GM10248 (cell line): Measurements from ENCODE around the gene ZBTB40.

Experiments
- CTCF ChIA-PET: fragments of 300-600 bp; sonication (Branson Sonifier 250); formaldehyde crosslinking; extraction: SDS; loops from one replicate; lab custom pipeline; 2021; ENCODE audit warnings: antibody characterized with exemption; lab: Yijun Ruan, JAX
- POLR2A ChIA-PET: fragments of 350-650 bp; sonication (Branson Sonifier 250); formaldehyde crosslinking; extraction: SDS; loops from one replicate; lab custom pipeline; 2020; ENCODE audit warnings: antibody characterized with exemption; lab: Yijun Ruan, JAX
- DNase-seq: peaks from one replicate; pipeline ENCODE4 v3.0.0; 2012; ENCODE audit errors: extremely low spot score
- TF ChIP-seq, protein P1 (sequence below): IDR thresholded peaks from 2 replicates; pipeline ENCODE4 v1.5.1; 2012; ENCODE audit warnings: mild to moderate bottlenecking, low read depth; ENCODE audit errors: extremely low read depth, missing control alignments, control extremely low read depth

ZBTB40 gene

DNA sequence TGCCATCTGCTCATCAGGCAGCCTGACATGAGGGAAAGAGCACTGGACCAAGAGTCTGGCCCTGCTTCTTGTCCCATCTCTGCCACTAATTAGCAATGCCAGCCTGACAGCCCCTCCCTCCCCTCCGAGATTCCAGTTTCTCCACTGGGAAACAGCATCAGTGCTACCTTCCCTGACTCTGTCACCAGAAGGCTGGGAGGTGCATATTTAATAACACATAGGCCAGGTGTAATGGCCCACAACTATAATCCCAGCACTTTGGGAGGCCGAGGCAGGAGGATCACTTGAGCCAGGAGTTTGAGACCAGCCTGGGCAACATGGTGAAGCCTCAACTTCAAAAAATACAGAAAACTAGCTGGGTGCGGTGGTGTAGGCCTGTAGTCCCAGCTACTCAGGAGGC is 41.2 kb upstream of the ZBTB40 start:
- CTCF ChIA-PET = interaction anchor here (1.9 kb wide), 1 partner anchor 279 kb away, joined by 4 read pairs; no protein-coding TSS in a partner anchor
- POLR2A ChIA-PET = no interaction called here

DNA sequence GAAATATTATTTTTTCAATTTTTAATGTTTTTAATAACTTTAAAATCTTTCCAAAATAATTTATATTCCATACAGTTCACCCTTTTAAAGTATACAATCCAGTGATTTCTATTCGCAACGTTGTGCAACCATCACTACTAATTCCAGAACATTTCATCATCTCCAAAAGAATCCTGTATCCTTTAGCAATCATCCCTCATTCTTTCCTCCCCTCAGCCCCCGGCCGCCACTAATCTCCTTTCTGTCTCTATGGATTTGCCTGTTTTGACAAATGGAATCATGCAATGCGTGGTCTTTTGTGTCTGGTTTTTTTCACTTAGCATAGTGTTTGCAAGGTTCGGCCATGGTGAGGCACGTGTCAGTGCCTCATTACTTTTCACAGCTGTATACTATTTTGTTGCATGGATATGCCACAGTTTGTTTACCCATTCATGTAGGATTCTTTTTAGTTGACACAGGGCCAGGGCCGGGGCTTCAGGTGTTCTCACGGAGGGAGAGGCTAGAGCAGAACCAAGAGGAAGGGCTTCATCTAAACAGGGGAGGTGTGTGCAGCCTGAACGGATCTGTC is 40.6 kb upstream of the ZBTB40 start:
- TF ChIP-seq, protein P1, sequence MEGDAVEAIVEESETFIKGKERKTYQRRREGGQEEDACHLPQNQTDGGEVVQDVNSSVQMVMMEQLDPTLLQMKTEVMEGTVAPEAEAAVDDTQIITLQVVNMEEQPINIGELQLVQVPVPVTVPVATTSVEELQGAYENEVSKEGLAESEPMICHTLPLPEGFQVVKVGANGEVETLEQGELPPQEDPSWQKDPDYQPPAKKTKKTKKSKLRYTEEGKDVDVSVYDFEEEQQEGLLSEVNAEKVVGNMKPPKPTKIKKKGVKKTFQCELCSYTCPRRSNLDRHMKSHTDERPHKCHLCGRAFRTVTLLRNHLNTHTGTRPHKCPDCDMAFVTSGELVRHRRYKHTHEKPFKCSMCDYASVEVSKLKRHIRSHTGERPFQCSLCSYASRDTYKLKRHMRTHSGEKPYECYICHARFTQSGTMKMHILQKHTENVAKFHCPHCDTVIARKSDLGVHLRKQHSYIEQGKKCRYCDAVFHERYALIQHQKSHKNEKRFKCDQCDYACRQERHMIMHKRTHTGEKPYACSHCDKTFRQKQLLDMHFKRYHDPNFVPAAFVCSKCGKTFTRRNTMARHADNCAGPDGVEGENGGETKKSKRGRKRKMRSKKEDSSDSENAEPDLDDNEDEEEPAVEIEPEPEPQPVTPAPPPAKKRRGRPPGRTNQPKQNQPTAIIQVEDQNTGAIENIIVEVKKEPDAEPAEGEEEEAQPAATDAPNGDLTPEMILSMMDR = no peak
- CTCF ChIA-PET = interaction anchor here (1.9 kb wide), 1 partner anchor 280 kb away, joined by 4 read pairs; no protein-coding TSS in a partner anchor
- DNase-seq = no peak
- POLR2A ChIA-PET = no interaction called here

More for the DNA sequence above, 41.2 kb upstream of the ZBTB40 start:
- DNase-seq = no peak
- TF ChIP-seq, protein P1 = no peak

DNA sequence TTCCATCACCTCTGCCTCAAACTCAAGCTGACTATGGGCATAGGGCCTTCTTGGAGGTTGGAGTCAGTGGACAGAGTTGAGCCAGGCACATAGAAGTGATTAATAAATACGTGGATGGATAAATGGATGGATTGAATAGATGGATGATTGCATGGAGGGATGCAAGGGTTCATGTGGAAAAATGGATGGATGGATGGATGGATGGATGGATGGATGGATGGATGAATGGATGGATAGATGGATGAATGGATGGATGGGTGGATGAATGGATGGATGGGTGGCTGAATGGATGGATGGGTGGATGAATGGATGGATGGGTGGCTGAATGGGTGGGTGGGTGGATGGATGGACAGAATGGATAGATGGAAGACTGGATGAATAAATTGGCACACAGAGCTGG is 40.1 kb upstream of the ZBTB40 start:
- no peak for DNase-seq
- TF ChIP-seq, protein P1 = no peak
- POLR2A ChIA-PET = no interaction called here
- CTCF ChIA-PET = interaction anchor here (1.9 kb wide), 1 partner anchor 280 kb away, joined by 4 read pairs; no protein-coding TSS in a partner anchor

DNA sequence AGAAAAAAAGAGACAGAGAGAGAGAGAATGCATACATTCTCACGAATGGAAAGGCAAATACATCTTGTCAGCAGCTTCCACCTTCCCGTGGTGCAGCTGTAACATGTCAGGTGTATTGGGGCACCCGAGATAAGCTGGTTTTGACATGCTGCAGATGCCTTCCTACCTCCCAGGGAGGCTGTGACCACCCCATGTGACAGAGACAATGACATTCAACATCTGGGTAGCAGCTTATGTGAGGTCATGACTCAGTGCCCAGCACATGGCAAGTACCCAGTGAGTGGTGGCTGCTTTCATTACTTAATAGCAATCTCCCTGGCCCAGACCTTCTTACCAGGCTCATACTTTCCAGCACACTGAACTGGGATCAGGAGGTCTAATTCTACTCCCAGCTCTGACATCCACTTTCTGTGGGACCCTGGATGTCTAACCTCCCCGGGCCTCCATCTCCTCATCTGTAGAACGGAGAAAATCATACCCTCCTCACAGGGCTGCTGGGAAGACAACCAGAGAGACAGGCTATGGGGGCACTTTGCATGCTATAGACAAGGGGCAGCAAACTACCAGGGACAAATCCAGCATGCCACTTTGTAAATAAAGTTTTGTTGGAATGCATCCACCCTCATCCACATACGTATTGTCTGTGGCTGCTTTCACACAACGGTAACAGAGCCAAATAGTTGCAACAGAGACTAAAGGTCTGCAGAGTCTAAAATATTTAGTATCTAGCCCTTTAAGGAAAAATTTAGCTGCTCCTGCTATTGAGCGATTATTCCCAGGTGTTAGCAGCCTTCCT is 38.5 kb upstream of the ZBTB40 start:
- TF ChIP-seq, protein P1 = no peak
- ChIA-PET POLR2A (no interaction called here), CTCF (interaction anchor here (1.0 kb wide), 1 partner anchor 308 kb away, joined by 3 read pairs; no protein-coding TSS in a partner anchor)
- no peak for DNase-seq

DNA sequence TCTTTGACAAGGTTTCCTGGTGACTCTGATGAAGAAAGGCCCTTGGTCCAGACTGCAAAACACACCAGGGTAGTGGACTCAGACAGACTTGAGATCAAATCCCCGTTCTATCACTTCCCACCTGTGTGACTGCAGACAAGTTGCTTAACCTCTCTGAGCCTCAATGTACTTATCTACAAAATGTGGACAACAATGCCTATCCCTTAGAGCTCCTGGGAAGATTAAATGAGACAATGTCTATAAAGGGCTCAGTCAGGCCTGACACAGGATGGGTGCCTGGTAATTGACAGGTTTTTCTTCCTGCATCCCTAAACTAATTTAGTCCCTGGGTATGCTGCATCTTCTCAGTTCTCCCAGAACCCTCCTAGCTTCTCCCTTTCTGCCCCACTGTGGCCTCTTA is 37.9 kb upstream of the ZBTB40 start:
- DNase-seq = no peak
- ChIA-PET POLR2A (no interaction called here), CTCF (interaction anchor here (1.0 kb wide), 2 partner anchors 9 to 308 kb away, joined by 3 to 4 read pairs; no protein-coding TSS in a partner anchor)
- TF ChIP-seq, protein P1 = no peak

DNA sequence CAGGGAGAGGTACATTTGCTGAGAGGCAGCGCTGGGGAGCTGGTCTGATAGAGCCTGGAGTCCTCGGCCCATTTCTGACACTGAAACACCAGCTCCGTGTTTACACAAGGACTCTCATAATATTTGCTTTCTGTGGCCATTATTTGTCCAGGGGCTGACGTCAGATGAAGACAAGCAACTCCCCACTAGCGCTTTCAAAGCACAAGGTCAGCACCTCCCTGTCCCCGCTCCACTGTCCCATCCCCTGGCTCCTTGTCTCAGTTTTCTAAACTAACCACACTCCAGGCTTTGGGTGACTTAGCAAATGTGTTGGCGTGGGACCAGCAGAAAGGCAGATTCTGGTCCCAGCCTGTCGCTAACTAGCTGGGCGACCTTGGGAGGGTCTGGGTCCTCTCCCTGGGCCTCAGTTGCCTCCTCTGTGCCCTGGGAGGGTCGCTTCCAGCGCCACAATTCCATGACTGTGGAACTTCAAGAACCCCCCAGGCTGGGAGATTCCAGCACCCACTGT is 37.4 kb upstream of the ZBTB40 start:
- no peak for DNase-seq
- ChIA-PET CTCF (interaction anchor here (1.0 to 2.9 kb wide), 3 partner anchors 9 to 309 kb away, joined by 3 to 7 read pairs (median 4); no protein-coding TSS in a partner anchor), POLR2A (no interaction called here)
- TF ChIP-seq, protein P1 = no peak
